HG02840 (cell line): ENCODE measurements around the gene ZNF761.
A peak's percentile ranks its signal among the peaks of the same experiment; 100 is the strongest.
"Not testable (repeated sequence)": the region's sequence is repeated elsewhere in the genome, so short reads cannot be mapped to it uniquely, and the experiment has no call there.

Source experiments
- ATAC-seq: cut with Tn5 transposase; IDR thresholded peaks from one replicate; pipeline ENCODE4 v1.9.1; 2021; ENCODE audit warnings: mild to moderate bottlenecking, moderate library complexity, moderate number of reproducible peaks; ENCODE audit not compliant: unreplicated experiment, low FRiP score

ZNF761 gene

DNA sequence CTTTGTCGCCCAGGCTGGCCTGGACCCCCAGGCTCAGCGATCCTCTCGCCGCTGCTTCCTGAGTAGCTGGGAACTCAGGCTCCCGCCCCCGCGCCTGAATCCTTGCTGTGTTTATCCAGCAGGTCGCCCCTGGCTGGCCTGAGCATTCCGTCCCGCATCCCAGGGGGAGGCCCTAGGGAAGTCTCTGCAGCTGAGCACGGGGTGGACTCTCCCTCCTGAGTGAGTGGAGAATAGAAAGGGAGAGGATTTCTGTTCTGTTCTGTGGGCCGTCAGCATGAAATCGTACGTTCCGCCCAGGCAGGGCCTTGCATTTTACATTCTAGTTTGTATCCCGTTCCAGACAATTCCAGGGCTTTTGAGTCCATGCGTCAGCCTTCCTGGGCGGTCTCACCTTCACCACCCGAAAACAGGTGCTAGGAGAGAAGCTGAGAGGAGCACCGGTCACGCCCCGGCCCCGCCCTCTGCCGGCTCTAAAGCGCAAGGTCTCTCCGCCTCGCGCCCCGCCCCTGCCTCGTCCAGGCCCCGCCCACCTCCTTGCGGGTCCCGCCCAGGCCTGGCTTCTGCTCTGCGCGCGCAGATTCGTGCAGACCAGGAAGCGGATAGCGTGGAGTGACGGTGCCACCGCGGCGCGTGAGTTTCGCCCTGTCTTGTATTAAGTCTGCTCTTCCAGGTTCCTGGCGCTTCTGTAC lies at the start of gene ZNF761:
ZNF761 (plus strand) TSS at position 586 of the 689 bp plus-strand sequence. CDS start 15,285 bp downstream, outside the sequence.
- peak; percentile 95 for ATAC-seq

DNA sequence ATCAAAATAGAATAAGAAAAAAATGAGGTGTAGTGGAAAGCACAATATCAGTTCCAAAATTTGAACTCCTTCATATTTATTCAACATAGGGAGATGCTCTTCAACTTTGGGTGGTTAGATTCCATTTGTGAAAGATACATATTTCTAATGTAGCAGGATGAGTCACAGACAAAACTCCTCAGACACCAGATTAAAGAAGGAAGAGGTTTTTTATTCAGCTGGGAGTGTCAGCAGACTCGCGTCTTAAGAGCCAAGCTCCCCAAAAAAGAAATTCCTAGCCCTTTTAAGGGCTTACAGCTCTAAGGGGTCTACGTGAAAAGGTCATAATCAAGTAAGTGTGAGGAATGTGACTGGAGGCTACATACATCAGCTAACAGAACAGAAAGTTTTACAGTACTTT lies 43.6 kb upstream of the ZNF761 start:
- no peak for ATAC-seq

DNA sequence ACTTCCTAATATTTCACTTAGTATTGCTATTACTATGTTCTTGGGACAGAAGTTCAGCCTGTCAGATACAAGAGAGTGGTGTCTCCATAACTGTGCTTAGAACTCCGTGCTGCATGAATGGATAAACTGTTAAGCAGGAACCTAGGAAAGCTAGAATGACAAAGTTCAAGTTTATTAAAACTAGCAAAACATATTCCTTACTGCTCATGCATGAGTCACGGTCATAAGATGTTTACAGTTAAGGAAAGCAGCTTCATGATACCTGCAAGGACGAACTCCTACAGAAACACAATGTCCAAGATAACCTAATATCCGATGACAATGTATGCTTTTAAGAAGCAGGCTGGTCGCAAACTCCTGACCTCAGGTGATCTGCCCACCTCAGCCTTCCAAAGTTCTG lies 42.9 kb upstream of the ZNF761 start:
- no peak for ATAC-seq

DNA sequence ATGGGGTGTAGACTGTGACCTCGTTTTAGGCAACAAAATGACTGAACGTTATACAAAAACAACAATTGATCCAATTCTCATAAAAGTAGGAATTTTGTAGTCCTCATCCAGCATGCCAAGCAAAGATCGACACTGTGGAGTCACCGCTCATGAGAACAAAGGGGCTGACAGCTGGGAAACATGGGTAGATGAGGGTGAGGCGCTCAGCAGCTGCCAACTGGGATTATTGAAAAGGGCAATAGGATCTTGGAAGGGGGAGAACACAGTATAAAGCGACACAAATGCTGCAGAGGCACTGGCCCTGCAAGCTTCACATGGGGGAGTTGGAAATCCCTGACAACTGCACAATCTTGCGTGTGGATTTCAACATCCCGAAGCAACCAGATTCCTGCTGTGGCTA lies 42.2 kb upstream of the ZNF761 start:
- no peak for ATAC-seq

DNA sequence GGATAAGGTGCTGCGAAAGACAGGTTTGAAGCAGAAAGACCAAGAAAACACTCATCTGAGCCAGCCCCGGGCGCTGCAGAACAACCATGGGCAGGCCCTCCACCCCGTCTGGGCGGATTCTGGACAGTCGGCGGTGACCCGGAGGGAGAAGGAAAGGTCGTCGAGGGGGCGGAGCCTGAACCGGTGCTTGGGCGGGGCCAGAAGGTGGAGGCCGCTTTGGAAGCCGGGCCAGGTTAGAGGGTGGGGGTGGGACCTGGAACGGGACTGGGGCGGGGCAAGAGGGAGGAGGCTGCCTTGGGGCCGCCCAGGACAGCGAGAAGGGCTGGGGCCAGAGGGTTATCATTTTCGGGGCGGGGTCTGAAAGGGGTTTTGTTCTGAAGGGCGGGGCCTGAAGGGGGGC lies 41.8 kb upstream of the ZNF761 start:
- ATAC-seq = no peak

DNA sequence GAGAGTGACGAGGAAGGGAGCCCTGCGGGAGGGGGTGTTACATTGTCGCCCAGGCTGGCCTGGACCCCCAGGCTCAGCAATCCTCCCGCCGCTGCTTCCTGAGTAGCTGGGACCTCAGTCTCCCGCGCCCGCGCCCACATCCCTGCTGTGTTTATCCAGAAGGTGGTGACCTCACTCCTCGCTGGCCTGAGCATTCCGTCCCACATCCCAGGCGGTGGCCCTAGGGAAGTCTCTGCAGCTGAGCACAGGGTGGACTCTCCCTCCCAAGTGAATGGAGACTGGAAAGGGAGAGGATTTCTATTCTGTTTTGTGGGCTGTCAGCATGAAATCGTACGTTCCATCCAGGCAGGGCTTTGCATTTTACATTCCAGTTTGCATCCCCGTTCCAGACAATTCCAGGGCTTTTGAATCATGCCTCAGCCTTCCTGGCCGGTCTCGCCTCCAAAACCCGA lies 37.2 kb upstream of the ZNF761 start:
- ATAC-seq = no peak

DNA sequence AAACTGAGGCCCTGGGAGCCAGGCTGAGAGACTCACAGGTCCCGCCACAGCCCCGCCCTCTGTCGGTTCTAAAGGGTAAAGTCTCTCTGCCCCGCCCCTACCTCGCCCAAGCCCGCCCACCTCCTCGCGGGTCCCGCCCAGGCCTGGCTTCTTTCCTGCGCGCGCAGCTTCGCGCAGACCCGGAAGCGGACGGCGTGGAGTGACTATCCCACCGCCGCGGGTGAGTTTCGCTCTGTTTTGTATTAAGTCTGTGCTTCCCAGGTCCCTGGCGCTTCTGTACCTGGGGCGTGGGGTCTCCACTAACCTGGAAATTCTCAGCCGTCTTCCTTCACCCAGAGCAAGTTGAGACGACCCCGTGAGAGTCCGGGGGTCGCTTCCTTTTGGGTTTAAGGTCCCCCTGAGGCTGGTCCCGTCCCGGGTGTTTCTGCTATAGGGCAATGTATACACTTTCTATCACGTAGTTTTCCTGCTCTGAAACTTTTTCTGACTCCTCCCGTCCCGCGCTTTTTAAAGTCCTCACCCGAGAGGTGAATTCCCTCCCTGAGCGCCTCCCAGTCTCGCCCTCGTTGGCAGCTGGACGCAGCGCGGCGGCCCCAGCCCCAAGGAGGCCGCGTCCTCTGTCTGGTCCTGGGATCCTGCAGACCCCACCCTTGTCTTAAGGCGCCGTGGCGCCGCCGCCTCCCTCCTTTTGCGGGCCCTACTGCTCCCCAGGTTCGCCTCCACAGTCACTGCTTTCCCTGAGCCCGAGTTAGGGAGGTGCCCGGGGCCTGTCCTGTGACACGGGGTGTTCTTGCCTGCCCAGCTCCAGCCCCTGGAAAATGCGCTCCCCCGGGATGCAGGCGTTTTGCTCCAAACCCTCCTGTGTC lies 36.6 kb upstream of the ZNF761 start, which contains the start of gene ZNF765:
ZNF765 (plus strand) TSS at position 176 of the 866 bp plus-strand sequence. CDS start 2,867 bp downstream, outside the sequence.
- ATAC-seq = peak; percentile 96

DNA sequence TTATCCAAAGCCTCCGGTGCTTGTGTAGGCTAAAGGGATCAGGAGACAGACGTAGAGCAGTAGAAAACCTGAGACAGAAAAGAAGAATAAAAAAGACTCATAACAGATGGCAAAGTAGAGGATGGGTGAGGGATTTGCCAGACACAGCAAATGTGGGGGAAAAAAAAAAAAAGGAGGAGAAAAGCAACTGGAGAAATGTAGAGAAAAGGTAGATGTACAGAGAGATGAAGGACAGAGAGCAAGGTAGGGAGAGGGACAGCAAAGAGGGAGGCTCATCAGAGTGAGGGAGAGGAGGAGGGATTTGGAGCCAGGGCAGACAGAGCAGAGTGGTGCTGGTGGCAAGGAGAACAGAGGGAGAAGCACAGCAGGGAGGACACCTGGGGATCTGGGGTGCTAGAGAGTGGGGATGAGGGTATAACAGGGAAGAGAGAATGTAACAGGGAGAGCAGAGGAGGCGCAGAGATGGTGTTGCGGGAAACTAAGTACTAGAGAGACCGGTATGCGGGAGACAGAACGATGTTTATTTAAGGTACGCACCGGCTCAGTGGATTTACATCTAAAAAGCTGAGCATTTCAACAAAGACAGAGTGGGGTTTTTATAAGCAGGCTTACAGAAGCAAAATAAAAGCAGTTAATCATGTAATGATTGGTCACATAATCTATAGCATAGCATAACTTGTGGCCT lies 35.8 kb upstream of the ZNF761 start:
- not testable (repeated sequence) for ATAC-seq

DNA sequence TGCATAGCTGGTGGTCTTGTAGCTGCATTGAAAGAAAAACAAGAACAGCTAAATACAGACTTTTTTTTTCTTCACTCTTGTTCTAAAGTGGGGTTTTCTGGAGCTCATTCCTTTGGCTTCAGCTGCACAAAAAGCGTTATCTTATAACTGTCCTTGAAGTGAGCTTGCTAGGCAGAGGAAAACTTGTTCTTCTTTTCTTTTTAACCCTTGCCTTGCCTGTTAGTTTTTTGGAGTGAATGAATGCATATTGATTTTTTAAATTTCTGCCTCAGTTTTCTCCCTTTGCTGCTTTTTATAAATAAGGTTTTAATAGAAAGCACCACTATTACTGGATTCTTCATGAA lies 35.3 kb upstream of the ZNF761 start:
- ATAC-seq = no peak

DNA sequence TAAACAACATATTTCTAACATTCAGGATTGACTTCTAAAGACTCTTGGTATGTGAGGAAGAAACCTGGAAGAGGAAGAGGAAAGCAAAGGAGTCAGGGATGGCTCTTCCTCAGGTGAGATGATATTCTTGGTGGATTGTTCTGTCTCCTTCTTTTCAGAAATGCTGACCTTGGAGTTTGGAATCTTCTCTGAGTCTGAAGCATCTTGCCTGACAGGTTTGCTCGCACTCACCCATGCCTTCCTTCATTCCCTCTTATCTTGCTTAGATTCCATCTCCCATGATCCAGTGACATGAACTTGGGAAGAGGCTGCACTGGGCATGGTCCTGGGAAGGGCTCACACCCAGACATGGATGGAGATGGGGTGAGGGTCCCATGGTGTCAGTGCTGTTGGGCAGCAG lies 33.9 kb upstream of the ZNF761 start:
- not testable (repeated sequence) for ATAC-seq

DNA sequence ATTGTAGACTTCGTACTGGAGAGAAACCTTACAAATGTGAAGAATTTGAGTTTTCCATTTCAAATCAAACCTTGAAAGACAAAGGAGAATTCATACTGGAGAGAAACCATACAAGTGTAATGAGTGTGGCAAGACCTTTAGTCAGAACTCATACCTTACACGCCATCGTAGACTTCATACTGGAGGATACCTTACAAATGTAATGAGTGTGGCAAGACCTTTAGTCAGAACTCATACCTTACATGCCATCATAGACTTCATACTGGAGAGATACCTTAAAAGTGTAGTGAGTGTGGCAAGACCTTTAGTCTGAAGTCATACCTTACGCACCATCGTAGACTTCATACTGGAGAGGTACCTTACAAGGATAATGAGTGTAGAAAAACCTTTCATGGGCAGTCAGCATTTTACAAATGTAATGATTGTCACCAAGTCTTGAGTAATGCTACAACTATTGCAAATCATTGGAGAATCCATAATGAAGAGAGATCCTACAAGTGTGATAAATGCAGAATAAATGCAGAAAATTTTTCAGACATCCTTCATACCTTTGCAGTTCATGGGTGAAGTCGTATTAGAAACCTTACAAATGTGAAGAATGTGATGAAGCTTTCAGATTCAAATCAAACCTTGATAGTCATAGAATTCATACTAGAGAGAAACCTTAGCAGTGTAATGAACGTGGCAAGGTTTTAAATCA lies 22.1 kb upstream of the ZNF761 start:
- ATAC-seq = no peak

DNA sequence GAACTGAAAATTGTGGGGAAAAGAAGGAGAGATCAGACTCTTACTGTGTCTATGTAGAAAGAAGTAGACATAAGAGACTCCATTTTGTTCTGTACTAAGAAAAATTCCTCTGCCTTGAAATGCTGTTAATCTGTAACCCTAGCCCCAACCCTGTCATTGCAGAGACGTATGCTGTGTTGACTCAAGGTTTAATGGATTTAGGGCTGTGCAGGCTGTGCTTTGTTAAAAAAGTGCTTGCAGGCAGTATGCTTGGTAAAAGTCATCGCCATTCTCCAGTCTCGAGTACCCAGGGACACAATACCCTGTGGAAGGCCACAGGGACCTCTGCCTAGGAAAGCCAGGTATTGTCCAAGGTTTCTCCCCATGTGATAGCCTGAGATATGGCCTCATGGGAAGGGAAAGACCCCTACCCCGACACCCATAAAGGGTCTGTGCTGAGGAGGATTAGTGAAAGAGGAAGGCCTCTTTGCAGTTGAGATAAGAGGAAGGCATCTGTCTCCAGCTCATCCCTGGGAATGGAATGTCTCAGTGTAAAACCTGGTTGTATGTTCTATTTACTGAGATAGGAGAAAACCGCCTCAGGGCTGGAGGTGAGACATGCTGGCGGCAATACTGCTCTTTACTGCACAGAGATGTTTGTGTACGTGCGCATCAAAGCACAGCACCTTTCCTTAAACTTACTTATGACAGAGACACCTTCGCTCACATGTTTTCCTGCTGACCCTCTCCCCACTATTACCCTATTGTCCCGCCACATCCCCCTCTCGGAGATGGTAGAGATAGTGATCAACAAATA lies 11.1 kb upstream of the ZNF761 start:
- not testable (repeated sequence) for ATAC-seq

DNA sequence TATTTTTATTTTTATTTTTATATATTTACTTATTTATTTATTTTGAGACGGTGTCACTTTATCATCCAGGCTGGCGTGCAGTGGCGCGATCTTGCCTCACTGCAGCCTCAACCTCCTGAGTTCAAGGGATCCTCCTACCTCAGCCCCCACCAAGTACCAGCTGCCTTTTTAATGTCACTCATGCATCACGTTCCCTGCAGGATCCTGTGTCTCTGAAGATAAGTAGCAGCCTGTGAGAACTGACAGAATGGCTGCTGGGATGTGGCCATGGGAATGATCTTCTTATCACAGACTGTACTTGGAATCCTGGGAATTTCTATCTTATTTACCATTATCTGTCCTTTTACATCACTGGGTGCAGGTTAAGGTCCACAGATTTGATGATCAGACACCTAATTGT lies 9.2 kb upstream of the ZNF761 start:
- ATAC-seq = no peak

DNA sequence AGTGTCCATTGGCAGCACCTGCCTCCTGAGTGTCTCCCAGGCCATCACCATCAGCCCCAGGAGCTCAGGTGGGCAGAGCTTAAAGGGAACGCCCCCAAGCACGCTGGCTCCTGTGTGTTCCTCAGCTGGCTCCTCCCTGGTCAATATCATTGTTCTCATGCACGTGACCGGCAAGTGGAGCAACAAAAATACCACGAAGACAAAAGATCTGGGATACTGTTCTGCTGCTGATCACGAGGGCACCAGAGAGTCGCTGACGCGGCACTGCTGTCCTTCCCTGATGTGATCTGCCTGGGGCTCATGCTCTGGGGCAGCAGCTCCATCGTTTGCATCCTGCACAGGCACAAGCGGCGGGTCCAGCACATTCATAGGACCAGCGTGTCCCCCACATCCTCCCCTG lies 8.7 kb upstream of the ZNF761 start:
- ATAC-seq = not testable (repeated sequence)

DNA sequence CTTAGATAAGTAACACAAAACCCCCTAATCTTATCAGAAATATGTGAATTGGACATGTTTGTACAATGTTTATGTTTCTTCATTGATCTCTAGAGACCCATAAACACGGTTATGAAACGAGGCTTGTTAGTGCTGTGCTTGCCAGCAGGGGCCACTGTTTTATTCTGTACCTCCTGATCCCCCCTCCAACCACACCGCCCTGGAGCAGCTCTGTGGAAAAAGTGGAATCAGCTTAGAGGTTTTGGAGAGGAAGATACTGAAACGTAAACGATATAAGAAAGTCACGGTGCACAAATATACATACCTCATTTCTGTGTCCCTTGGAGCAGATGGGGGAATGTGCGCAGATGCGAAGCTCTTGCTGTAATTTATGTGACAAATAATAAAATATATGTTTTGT lies 8.1 kb upstream of the ZNF761 start:
- ATAC-seq = not testable (repeated sequence)

DNA sequence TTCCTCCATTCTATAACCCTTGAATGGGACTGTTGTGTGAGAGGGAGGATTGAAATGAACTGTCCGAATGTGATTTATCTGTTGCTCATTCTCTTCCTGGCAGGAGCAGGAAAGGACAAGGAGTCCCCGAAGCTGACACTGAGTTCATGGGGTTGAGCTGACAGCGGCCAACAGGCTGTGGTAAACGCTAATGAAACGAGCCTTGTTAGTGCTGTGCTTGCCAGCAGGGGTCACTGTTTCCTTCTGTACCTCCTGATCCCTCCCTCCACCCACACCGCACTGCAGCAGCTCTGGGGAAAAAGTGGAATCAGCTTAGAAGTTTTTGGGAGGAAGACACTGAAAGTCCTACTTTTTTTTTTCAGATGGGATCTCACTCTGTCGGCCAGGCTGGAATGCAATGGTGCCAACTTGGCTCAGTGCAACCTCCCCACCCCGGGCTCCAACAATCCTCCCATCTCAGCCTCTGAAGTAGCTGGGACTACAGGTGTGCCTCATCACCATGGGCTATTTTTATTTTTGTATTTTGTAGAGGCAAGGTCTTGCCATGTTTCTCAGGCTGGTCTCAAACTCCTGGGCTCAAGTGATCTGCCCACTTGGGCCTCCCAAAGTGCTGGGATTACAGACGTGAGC lies 6.7 kb upstream of the ZNF761 start:
- no peak for ATAC-seq

DNA sequence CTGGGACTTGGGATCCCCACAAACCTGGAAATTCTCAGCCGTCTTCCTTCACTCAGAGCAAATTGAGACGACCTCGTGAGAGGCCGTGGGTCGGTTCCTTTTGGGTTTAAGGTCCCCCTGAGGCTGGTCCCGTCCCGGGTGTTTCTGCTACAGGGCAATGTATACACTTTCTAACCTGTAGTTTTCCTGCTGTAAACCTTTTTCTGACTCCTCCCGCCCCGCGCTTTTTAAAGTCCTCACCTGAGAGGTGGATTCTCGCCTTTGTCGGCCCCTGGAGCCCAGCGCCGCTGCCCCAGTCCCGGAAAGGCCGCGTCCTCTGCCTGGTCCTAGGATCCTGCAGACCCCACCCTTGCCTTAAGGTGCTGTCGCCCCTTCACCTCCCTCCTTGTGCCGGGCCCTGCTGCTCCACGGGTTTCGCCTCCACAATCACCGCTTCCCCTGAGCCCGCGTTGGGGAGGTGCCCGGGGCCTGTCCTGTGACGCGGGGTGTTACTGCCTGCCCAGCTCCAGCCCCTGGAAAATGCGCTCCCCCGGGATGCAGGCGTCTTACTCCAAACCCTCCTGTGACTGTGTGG lies 391 bp downstream of the ZNF761 start:
- no peak for ATAC-seq

DNA sequence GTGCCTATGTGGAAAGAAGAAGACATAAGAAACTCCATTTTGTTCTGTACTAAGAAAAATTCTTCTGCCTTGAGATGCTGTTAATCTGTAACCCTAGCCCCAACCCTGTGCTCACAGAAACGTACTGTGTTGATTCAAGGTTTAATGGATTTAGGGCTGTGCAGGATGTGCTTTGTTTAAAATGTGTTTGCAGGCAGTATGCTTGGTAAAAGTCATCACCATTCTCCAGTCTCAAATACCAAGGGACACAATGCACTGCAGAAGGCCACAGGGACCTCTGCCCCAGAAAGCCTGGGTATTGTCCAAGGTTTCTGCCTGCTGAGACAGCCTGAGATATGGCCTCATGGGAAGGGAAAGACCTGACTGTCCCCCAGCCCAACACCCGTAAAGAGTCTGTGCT lies 12.0 kb downstream of the ZNF761 start:
- ATAC-seq = not testable (repeated sequence)

DNA sequence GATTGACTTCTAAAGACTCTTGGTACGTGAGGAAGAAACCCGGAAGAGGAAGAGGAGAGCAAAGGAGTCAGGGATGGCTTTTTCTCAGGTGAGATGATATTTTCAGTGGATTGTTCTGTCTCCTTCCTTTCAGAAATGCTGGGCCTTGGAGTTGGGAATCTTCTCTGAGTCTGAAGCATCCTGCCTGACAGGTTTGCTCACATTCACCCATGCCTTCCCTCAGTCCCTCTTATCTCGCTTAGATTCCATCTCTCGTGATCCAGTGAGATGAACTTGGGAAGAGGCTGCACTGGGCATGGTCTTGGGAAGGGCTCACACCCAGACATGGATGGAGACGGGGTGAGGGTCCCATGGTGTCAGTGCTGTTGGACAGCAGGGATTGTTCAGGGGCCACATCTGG lies 15.4 kb downstream of the ZNF761 start:
- ATAC-seq = not testable (repeated sequence)
